Astrocyte (in vitro differentiated cells and primary cell): ENCODE measurements around the gene EIF4EBP3. TPM values are rescaled to one million over a fixed set of nuclear protein-coding genes. Genes with fewer than 3 reads are reported as not detected.

Source experiments
- DNase-seq: peaks from one replicate; pipeline ENCODE4 v3.0.0-alpha.2; 2010; ENCODE audit warnings: low read depth
- FAIRE-seq: peaks from 2 replicates; lab custom pipeline; 2011; peaks lifted over from hg19 to GRCh38; lab: Jason Lieb, UNC
- H2AFZ ChIP-seq: 2 replicates; pipeline ENCODE4 v1.6.0; 2012; ENCODE audit warnings: low read depth, low read length, inconsistent platforms
- H3K27ac ChIP-seq: 2 replicates; pipeline ENCODE4 v1.5.1; 2011; ENCODE audit warnings: low read depth, low read length, inconsistent platforms
- H3K27me3 ChIP-seq: 2 replicates; pipeline ENCODE4 v1.6.0; 2011; ENCODE audit warnings: low read length, inconsistent platforms; ENCODE audit not compliant: insufficient read depth
- H3K36me3 ChIP-seq: 2 replicates; pipeline ENCODE4 v1.5.1; 2011; ENCODE audit warnings: low read length, inconsistent platforms; ENCODE audit not compliant: insufficient read depth
- H3K4me1 ChIP-seq: 2 replicates; pipeline ENCODE4 v1.5.1; 2011; ENCODE audit warnings: low read length, inconsistent platforms; ENCODE audit not compliant: insufficient read depth
- H3K4me2 ChIP-seq: 2 replicates; pipeline ENCODE4 v1.6.0; 2012; ENCODE audit warnings: low read length, inconsistent platforms
- H3K4me3 ChIP-seq: 2 replicates; pipeline ENCODE4 v1.5.1; 2011; ENCODE audit warnings: low read depth, mild to moderate bottlenecking, low read length, inconsistent platforms; ENCODE audit not compliant: insufficient read depth
- H3K79me2 ChIP-seq: 2 replicates; pipeline ENCODE4 v1.6.0; 2012; ENCODE audit warnings: mild to moderate bottlenecking, low read length, inconsistent platforms; ENCODE audit not compliant: insufficient read depth
- H3K9ac ChIP-seq: 2 replicates; pipeline ENCODE4 v1.6.0; 2012; ENCODE audit warnings: mild to moderate bottlenecking, low read length, inconsistent platforms
- H3K9me3 ChIP-seq: 2 replicates; pipeline ENCODE4 v1.5.1; 2012; ENCODE audit warnings: low read depth, mild to moderate bottlenecking, low read length, inconsistent platforms; ENCODE audit not compliant: insufficient read depth
- H4K20me1 ChIP-seq: 2 replicates; pipeline ENCODE4 v1.6.0; 2012; ENCODE audit warnings: low read length, inconsistent platforms; ENCODE audit not compliant: insufficient read depth
- H3K27ac Mint-ChIP-seq: one replicate; pipeline ENCODE4 v1.8.0; 2021; ENCODE audit warnings: mild to moderate bottlenecking, mixed read lengths; ENCODE audit not compliant: unreplicated experiment
- H3K27me3 Mint-ChIP-seq: one replicate; pipeline ENCODE4 v1.8.0; 2021; ENCODE audit warnings: low read depth, mixed read lengths; ENCODE audit not compliant: unreplicated experiment
- H3K36me3 Mint-ChIP-seq: one replicate; pipeline ENCODE4 v1.8.0; 2021; ENCODE audit warnings: low read depth, mixed read lengths; ENCODE audit not compliant: unreplicated experiment
- H3K4me1 Mint-ChIP-seq: one replicate; pipeline ENCODE4 v1.8.0; 2021; ENCODE audit warnings: low read depth, mixed read lengths; ENCODE audit not compliant: unreplicated experiment
- H3K4me3 Mint-ChIP-seq: one replicate; pipeline ENCODE4 v1.8.0; 2021; ENCODE audit warnings: mild to moderate bottlenecking, moderate library complexity, mixed read lengths; ENCODE audit not compliant: unreplicated experiment
- H3K9me3 Mint-ChIP-seq: one replicate; pipeline ENCODE4 v1.8.0; 2021; ENCODE audit warnings: mild to moderate bottlenecking, mixed read lengths; ENCODE audit not compliant: unreplicated experiment
- EZH2 ChIP-seq: IDR thresholded peaks from 2 replicates; pipeline ENCODE4 v1.6.1; 2012; ENCODE audit warnings: mild to moderate bottlenecking, low read length, inconsistent platforms; ENCODE audit not compliant: insufficient read depth
- total RNA-seq: library from RNA; stranded (reverse); gene quantifications from 2 replicates; pipeline ENCODE4 v1.2.1, GENCODE V29; 2021
- TF ChIP-seq, protein P1 (sequence below): IDR thresholded peaks from 2 replicates; pipeline ENCODE4 v1.5.1; 2011; ENCODE audit warnings: low read depth, mild to moderate bottlenecking, inconsistent platforms, low read length, moderate library complexity; ENCODE audit not compliant: insufficient read depth

Gene EIF4EBP3
- total RNA-seq, 1 donor from 2014 or later = 3.6 TPM

DNA sequence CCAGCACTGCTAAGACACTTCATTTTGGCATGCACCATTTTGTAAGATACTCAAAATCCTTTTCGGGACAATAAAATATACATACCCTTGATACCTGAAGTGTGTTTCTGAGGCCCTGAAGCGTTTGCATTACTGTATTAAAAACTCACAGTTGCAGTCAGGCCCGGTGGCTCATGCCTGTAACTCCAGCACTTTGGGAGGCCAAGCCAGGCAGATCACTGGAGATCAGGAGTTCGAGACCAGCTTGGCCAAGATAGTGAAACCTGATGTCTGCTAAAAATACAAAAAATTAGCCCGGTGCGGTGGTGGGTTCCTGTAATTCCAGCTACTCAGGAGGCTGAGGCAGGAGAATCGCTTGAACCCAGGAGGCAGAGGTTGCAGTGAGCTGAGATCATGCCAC lies 2.5 kb upstream of the EIF4EBP3 start:
- no peak for DNase-seq
- TF ChIP-seq EZH2 = no peak
- TF ChIP-seq, protein P1, sequence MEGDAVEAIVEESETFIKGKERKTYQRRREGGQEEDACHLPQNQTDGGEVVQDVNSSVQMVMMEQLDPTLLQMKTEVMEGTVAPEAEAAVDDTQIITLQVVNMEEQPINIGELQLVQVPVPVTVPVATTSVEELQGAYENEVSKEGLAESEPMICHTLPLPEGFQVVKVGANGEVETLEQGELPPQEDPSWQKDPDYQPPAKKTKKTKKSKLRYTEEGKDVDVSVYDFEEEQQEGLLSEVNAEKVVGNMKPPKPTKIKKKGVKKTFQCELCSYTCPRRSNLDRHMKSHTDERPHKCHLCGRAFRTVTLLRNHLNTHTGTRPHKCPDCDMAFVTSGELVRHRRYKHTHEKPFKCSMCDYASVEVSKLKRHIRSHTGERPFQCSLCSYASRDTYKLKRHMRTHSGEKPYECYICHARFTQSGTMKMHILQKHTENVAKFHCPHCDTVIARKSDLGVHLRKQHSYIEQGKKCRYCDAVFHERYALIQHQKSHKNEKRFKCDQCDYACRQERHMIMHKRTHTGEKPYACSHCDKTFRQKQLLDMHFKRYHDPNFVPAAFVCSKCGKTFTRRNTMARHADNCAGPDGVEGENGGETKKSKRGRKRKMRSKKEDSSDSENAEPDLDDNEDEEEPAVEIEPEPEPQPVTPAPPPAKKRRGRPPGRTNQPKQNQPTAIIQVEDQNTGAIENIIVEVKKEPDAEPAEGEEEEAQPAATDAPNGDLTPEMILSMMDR = no peak
- Histone ChIP-seq H3K9ac (no peak overlapping the region), H3K9me3 (no peaks in the 10 kb centered on the region), H3K79me2 (no peaks in the 10 kb centered on the region), H3K27me3 (no peaks in the 10 kb centered on the region), H2AFZ (no peak overlapping the region), H4K20me1 (peaks cover 22% of the 10 kb centered on the region), H3K27ac (no peak overlapping the region), H3K4me3 (no peak overlapping the region), H3K4me2 (no peak overlapping the region), H3K36me3 (peaks cover 15% of the 10 kb centered on the region), H3K4me1 (peaks cover 15% of the 10 kb centered on the region)
- Mint-ChIP-seq H3K9me3 (no peaks in the 10 kb centered on the region), H3K4me1 (peaks cover 22% of the 10 kb centered on the region), H3K27me3 (no peaks in the 10 kb centered on the region), H3K36me3 (peaks cover 18% of the 10 kb centered on the region), H3K27ac (no peak overlapping the region), H3K4me3 (no peak overlapping the region)
- FAIRE-seq = no peak

DNA sequence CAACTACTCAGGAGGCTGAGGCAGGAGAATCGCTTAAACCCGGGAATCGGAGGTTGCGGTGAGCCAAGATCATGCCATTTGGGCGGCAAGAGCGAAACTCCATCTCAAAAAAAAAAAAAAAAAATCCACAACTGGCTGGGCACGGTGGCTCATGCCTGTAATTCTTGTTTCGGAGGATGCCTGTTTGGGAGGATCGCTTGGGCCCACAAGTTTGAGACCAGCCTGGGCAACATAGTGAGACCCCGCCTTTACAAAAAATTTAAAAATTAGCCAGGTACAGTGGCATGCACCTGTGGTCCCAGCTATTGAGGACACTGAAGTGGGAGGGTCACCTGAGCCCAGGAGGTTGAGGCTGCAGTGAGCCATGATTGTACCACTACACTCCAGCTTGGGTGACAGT lies 1.9 kb upstream of the EIF4EBP3 start:
- Histone ChIP-seq H3K9ac (no peak overlapping the region), H2AFZ (no peak overlapping the region), H3K4me2 (no peak overlapping the region), H3K79me2 (no peaks in the 10 kb centered on the region), H3K27ac (no peak overlapping the region), H3K36me3 (peaks cover 21% of the 10 kb centered on the region), H3K9me3 (no peaks in the 10 kb centered on the region), H3K4me3 (no peak overlapping the region), H3K4me1 (peaks cover 15% of the 10 kb centered on the region), H4K20me1 (peaks cover 28% of the 10 kb centered on the region), H3K27me3 (no peaks in the 10 kb centered on the region)
- H3K27ac Mint-ChIP-seq = no peak overlapping the region
- no peak overlapping the region for H3K4me3 Mint-ChIP-seq
- H3K36me3 Mint-ChIP-seq = peaks cover 23% of the 10 kb centered on the region
- no peaks in the 10 kb centered on the region for H3K9me3 Mint-ChIP-seq
- FAIRE-seq (no peak), DNase-seq (no peak)
- TF ChIP-seq, protein P1 = no peak
- no peak for TF ChIP-seq EZH2
- peaks cover 22% of the 10 kb centered on the region for H3K4me1 Mint-ChIP-seq
- no peaks in the 10 kb centered on the region for H3K27me3 Mint-ChIP-seq

DNA sequence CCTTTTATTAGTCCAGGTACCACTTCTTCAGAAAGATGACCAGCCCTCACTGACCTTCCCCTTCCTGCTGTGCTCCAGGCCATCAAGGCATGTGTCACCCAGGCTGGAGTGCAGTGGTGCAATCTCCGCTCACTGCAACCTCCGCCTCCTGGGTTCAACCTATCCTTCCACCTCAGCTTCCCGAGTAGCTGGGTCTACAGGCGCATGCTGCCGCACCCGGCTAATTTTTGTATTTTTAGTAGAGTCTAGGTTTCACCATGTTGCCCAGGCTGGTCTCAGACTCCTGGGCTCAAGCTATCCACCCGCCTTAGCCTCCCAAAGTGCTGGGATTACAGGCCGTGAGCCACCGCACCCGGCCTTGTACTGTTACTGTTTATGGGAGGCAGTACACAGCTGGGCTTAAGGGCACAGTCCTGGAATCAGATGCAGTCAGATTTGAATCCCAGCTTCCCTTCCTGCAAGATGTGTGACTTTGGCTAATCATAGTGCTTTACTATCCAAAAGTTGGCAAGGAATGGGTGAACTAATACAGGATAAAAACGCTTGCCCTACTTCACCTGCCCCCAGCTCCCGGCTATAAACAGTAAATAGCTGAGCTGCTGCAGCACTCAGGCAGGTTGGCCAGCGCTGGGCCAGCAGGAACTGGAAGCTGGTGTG lies 483 bp upstream of the EIF4EBP3 start:
- Mint-ChIP-seq H3K27ac (peak overlapping the region; percentile 62), H3K4me3 (no peak overlapping the region), H3K36me3 (peaks cover 29% of the 10 kb centered on the region), H3K9me3 (no peaks in the 10 kb centered on the region), H3K4me1 (peaks cover 22% of the 10 kb centered on the region), H3K27me3 (no peaks in the 10 kb centered on the region)
- peaks cover 31% of the 10 kb centered on the region for H3K36me3 ChIP-seq
- H3K79me2 ChIP-seq = peaks cover 5% of the 10 kb centered on the region
- H2AFZ ChIP-seq = no peak overlapping the region
- no peaks in the 10 kb centered on the region for H3K27me3 ChIP-seq
- peak overlapping the region; percentile 37 for H3K4me3 ChIP-seq
- H3K9ac ChIP-seq = peak overlapping the region; percentile 64
- FAIRE-seq = no peak
- peaks cover 42% of the 10 kb centered on the region for H4K20me1 ChIP-seq
- TF ChIP-seq EZH2 = no peak
- TF ChIP-seq, protein P1 = no peak
- no peaks in the 10 kb centered on the region for H3K9me3 ChIP-seq
- peaks cover 15% of the 10 kb centered on the region for H3K4me1 ChIP-seq
- peak overlapping the region; percentile 24 for H3K27ac ChIP-seq
- DNase-seq = no peak
- peak overlapping the region; percentile 83 for H3K4me2 ChIP-seq
